Uterus (tissue), 4 donors: ENCODE results near the gene NAA15. TPM values are rescaled to one million over a fixed set of nuclear protein-coding genes. Genes with fewer than 3 reads are reported as not detected.
A peak's percentile ranks its signal among the peaks of the same experiment; 100 is the strongest.

Experiments used
- DNase-seq, 2 donors: peaks; one replicate each; pipeline ENCODE4 v3.0.0-alpha.2; 2019 to 2020
- H3K27ac ChIP-seq, 2 donors: fragments of 200-600 bp; sonication (generic); 1 replicate in 1 of 2; 2 replicates in 1 of 2; pipeline ENCODE4 v1.5.1; 2016 to 2018
- H3K27me3 ChIP-seq, 2 donors: fragments of 200-600 bp; sonication (generic); one replicate each; pipeline ENCODE4 v1.5.1; 2018 to 2019; ENCODE audit warnings: control low read depth in 1 of 2
- H3K36me3 ChIP-seq, 2 donors: fragments of 200-600 bp; sonication (generic); one replicate each; pipeline ENCODE4 v1.5.1; 2019; ENCODE audit warnings: control low read depth in 1 of 2
- H3K4me1 ChIP-seq, 2 donors: fragments of 200-600 bp; sonication (generic); one replicate each; pipeline ENCODE4 v1.5.1; 2018 to 2019; ENCODE audit warnings: control low read depth in 1 of 2
- H3K4me3 ChIP-seq, 2 donors: fragments of 200-600 bp; sonication (generic); 1 replicate in 1 of 2; 2 replicates in 1 of 2; pipeline ENCODE4 v1.5.1; 2018 to 2019; ENCODE audit warnings: mild to moderate bottlenecking in 1 of 2
- H3K9me3 ChIP-seq, 2 donors: fragments of 200-600 bp; sonication (generic); one replicate each; pipeline ENCODE4 v1.5.1; 2019; ENCODE audit warnings: control low read depth in 1 of 2
- CTCF ChIP-seq, 4 experiments: fragments of 200-600 bp in 2 of 4; fragments of 450-650 bp in 2 of 4; sonication (generic) in 2 of 4; IDR thresholded peaks; one replicate each; pipeline ENCODE4 v1.5.1; 2016 to 2019; ENCODE audit warnings: antibody characterized with exemption in 4 of 4, mild to moderate bottlenecking in 2 of 4, moderate library complexity in 1 of 4
- POLR2A ChIP-seq, 2 donors: fragments of 450-650 bp; IDR thresholded peaks; one replicate each; pipeline ENCODE4 v1.6.1; 2016; ENCODE audit warnings: antibody characterized with exemption in 2 of 2, mild to moderate bottlenecking in 1 of 2, moderate library complexity in 1 of 2
- intact Hi-C: fragments of 100-400 bp; cut with DNase I; formaldehyde crosslinking; loops from one replicate; pipeline ENCODE4 v1.15.1; 2023; ENCODE audit warnings: low total_unique reads
- total RNA-seq, 4 donors: library from RNA; depleted of rRNA in 3 of 4; stranded (reverse); fragments of >200 nt in 3 of 4; gene quantifications; one replicate each; pipeline versions ENCODE4 v1.1.0 to v1.2.4, GENCODE V29; 2014 to 2023
- donor health status: DM: yes; HTN: yes; CAD: no.

The NAA15 gene
- total RNA-seq, 4 donors from 2014 or later = 47.1 to 75.1 (median 54.1) TPM

GRCh38 chr4:139265654-139266053, 35.7 kb upstream of the NAA15 start:
- no peak for TF ChIP-seq CTCF (IDR thresholded peaks at IDR 0.05)
- TF ChIP-seq POLR2A (IDR thresholded peaks at IDR 0.05) = no peak
- Histone ChIP-seq H3K27ac (no peak overlapping the region), H3K36me3 (no peaks in the 10 kb centered on the region), H3K4me1 (no peaks in the 10 kb centered on the region), H3K4me3 (no peak overlapping the region), H3K27me3 (no peaks in the 10 kb centered on the region), H3K9me3 (no peaks in the 10 kb centered on the region)
- no peak for DNase-seq
- intact Hi-C loops = no loop called here

- Histone ChIP-seq H3K4me1 (no peaks in the 10 kb centered on the region), H3K27me3 (no peaks in the 10 kb centered on the region), H3K4me3 (peak overlapping the region; percentile 41 to 42), H3K9me3 (no peaks in the 10 kb centered on the region), H3K36me3 (no peaks in the 10 kb centered on the region), H3K27ac (peak overlapping the region; percentile 73 to 79)
- DNase-seq = no peak
- TF ChIP-seq CTCF (IDR thresholded peaks at IDR 0.05) (no peak), POLR2A (IDR thresholded peaks at IDR 0.05) (no peak)
- intact Hi-C loops = no loop called here
These were observed 35.1 kb upstream of the NAA15 start for GRCh38 chr4:139266208-139266582.

GRCh38 chr4:139266583-139267257, 34.6 kb upstream of the NAA15 start:
- intact Hi-C loops = no loop called here
- no peak for TF ChIP-seq CTCF (IDR thresholded peaks at IDR 0.05)
- TF ChIP-seq POLR2A (IDR thresholded peaks at IDR 0.05) = no peak

GRCh38 chr4:139267301-139267700, 34.0 kb upstream of the NAA15 start:
- peak overlapping the region; percentile 73 to 79 for H3K27ac ChIP-seq
- intact Hi-C loops = no loop called here
- DNase-seq = no peak
- no peaks in the 10 kb centered on the region for H3K27me3 ChIP-seq
- H3K4me3 ChIP-seq = no peak overlapping the region
- H3K4me1 ChIP-seq = no peaks in the 10 kb centered on the region
- H3K9me3 ChIP-seq = no peaks in the 10 kb centered on the region
- H3K36me3 ChIP-seq = no peaks in the 10 kb centered on the region
- TF ChIP-seq POLR2A (IDR thresholded peaks at IDR 0.05) = no peak
- no peak for TF ChIP-seq CTCF (IDR thresholded peaks at IDR 0.05)

More at GRCh38 chr4:139266583-139267257, 34.6 kb upstream of the NAA15 start:
- H3K9me3 ChIP-seq = no peaks in the 10 kb centered on the region
- H3K27ac ChIP-seq = peak overlapping the region; percentile 73 to 79
- no peaks in the 10 kb centered on the region for H3K36me3 ChIP-seq
- H3K27me3 ChIP-seq = no peaks in the 10 kb centered on the region
- DNase-seq = peak; percentile 78
- H3K4me1 ChIP-seq = no peaks in the 10 kb centered on the region
- peak overlapping the region; percentile 41 to 42 for H3K4me3 ChIP-seq

- DNase-seq = no peak
- H3K9me3 ChIP-seq = no peaks in the 10 kb centered on the region
- no peaks in the 10 kb centered on the region for H3K4me1 ChIP-seq
- no peak overlapping the region for H3K4me3 ChIP-seq
- no peaks in the 10 kb centered on the region for H3K27me3 ChIP-seq
- no peak for TF ChIP-seq CTCF (IDR thresholded peaks at IDR 0.05)
- no peak for TF ChIP-seq POLR2A (IDR thresholded peaks at IDR 0.05)
- intact Hi-C loops = no loop called here
- no peaks in the 10 kb centered on the region for H3K36me3 ChIP-seq
- H3K27ac ChIP-seq = no peak overlapping the region
These were observed 27.5 kb upstream of the NAA15 start for GRCh38 chr4:139273835-139274234.
